Cortex of kidney (tissue), 1 donor: ENCODE measurements around the gene CMTM7.
"Not testable (repeated sequence)": the region's sequence is repeated elsewhere in the genome, so short reads cannot be mapped to it uniquely, and the experiment has no call there.

Experiments
- DNase-seq: peaks from one replicate; lab custom pipeline; 2025; lab: John Stamatoyannopoulos, UW

The CMTM7 gene

GRCh38 chr3:32460031-32460749 is 68.5 kb downstream of the CMTM7 start:
- no peak for DNase-seq

- not testable (repeated sequence) for DNase-seq
Measured at GRCh38 chr3:32460817-32461496, 69.3 kb downstream of the CMTM7 start.

GRCh38 chr3:32462191-32462986 is 70.7 kb downstream of the CMTM7 start:
- not testable (repeated sequence) for DNase-seq

DNA sequence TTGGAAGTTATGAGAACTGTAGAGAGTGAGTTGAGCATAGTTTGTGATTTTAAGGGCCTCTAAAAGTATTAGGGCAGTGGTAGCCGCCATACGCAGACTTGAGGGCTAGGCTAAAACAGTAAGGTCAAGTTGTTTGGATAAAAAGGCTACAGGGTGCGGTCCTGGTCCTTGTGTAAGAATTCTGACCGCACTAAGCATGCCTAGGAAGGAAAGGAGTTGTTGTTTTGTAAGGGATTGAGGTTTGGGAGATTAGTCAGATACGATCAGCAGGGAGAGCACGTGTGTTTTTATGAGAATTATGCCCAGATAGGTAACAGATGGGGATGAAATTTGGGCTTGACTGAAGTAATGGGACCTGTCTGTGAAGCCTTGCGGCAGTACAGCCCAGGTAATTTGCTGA is 71.8 kb downstream of the CMTM7 start:
- DNase-seq: not testable (repeated sequence)

DNA sequence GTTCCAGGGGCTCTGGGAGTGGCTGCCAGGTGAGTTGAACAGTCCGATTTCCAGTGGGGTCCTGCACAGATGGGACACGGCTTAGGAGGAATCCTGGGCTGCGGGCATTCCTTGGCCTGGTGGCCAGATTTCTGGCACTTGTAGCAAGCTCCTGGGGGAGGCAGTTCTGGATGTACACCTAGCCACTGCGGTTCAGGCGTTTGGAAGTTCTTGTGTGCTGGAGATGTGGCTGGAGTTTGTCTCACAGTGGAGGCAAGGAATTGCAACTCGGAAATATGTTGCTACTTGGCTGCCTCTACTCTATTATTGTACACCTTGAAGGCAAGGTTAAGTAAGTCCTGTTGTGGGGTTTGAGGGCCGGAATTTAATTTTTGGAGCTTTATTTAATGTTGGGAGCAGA is 73.1 kb downstream of the CMTM7 start:
- DNase-seq: not testable (repeated sequence)

DNA sequence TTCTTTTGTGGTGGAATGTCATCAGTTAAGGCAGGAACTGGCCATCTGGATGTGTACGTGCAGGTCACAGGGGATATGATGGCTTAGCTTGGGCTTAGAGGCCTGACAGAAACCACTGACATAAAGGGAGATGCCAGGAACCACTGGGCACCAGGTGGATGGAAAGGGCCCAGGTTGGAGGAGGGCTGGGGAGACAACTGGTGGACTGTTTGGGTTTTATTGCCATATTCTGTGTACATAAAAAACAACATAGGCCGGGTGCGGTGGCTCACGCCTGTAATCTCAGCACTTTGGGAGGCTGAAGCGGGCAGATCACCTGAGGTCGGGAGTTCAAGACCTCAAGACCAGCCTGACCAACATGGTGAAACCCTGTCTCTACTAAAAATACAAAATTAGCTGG is 75.2 kb downstream of the CMTM7 start:
- not testable (repeated sequence) for DNase-seq

DNA sequence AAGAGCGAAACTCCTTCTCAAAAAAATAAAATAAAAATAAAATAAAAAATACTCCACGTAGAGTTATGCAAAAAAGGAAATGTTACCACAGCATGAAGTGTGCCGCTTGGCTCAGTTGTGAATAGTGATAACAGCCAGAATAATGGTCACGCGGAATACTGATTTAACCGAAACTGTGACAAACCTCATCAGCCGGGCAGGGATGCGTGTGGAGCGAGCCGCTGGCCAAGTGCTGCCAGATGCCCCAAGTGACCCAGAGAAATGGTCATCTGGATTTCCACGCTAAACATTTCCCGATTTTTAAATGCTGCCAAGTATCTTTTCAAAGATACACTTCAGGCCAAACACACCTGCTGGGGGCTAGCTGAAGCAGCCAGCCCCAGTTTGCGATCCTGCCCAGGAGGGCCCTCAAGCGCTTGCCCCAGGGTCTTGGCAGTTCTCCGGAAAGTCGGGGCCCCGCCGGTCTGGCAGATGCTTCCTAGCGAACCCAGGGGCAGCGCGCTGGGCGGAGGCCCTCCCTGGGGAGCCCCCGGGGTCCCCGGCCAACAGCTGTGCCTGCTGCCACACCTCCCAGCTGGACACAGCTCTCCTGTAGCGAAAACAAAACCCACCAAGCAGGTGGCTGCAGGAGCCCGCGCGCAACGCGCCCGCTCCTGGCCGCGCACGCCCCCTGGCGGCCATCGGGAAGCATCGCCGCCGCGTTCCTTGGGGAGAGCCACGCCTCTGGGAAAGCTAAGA is 75.8 kb downstream of the CMTM7 start:
- DNase-seq: no peak

GRCh38 chr3:32469151-32469874 is 77.7 kb downstream of the CMTM7 start:
- no peak for DNase-seq

GRCh38 chr3:32470362-32470761 is 78.7 kb downstream of the CMTM7 start:
- no peak for DNase-seq

DNA sequence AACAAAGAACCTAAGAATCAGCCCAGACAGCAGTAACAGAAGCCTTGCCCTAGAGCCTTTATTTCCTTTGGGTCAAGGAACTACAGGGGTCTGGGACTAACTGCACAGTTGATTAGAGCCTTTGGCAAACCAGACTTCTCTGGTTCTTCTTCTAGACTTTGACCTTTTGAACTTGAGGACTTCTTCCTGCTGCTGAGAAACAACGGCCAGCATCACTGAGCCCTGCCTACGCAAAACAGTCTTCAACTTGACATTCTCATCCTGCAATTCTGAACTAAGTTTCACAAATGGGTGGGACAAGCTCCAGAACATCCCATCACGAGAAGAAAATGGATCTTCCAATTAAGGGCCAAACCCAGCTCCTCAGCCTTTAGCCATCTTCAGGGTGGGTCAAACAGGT is 79.6 kb downstream of the CMTM7 start:
- no peak for DNase-seq

GRCh38 chr3:32472151-32472550 is 80.5 kb downstream of the CMTM7 start:
- not testable (repeated sequence) for DNase-seq

- no peak for DNase-seq
Measured at GRCh38 chr3:32474201-32474600, 82.5 kb downstream of the CMTM7 start.

- no peak for DNase-seq
Measured at GRCh38 chr3:32480604-32481003, 89.0 kb downstream of the CMTM7 start.

DNA sequence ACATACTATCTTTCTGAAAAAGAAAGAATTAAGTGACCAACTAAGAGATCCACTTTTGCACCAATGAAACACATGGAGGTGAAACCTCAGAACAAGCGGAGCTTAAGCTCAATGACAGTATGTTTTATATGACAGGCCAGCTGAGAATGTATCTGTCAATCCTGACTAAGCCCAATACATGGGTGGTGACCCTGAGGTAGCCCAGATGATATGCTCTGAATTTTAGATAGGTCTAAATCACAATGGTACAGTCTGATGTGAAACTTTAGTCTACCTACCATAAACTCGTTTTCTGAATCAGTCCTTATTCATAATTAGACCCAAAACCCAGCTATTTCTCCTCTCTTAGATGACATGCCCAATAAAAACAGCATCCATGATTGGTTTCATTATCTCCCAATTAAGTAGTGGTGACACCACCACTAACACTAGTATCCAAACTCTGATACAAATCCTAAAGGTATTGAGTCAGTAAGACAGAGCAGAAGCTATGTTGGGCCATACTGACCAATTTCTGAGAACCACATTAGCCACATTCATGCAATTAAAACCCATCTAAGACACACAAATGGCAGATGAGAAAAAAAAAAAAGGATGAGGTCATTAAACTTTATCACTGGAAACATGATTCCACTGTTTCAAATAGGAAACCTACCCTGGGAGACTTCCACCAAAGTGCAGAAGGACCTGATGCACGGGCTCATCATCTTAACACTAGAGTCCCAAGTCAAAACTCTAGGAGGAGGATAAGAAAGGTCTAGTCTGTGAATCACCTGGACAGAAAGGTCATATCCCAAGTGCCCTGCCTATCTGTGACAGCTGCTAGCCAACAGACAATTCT is 90.4 kb downstream of the CMTM7 start:
- no peak for DNase-seq

DNA sequence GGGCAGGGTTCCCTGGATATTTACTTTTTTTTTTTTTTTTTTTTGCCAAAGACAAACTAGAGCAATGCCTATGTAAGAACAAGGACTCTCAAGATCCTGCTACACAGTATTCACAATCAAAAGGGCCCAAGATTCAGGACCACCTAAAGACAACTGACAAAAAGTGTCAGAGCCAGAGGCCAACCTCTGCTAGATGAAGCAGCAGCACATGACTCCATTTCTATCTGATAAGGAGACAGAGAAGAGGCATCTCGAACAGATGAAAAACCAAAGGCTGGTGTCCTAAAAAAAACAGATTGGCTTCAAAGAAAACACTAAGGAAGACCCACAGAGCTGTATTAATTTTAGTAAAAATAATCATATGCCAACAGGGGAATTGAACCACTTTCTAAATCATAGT is 91.0 kb downstream of the CMTM7 start:
- no peak for DNase-seq

DNA sequence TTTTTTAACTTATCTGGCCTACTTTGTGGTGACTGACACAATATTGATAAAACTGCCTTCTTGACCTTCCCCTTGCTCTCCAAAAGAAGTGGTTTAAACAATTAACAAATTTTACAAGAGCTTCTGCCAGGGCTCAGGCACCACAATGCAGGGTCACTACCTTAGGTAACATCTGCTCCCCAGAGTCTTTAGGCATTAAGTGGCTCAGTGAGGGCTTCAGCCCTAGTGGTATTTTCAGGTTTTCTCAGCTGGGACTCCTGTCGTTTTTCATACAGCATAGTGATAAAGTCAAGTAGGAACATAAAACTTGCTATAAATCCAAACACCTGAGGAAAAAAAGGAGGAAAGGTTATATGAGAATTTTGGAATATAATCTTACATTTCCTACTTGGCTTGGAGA is 92.1 kb downstream of the CMTM7 start:
- DNase-seq: no peak

- no peak for DNase-seq
Measured at GRCh38 chr3:32484436-32484835, 92.8 kb downstream of the CMTM7 start.

DNA sequence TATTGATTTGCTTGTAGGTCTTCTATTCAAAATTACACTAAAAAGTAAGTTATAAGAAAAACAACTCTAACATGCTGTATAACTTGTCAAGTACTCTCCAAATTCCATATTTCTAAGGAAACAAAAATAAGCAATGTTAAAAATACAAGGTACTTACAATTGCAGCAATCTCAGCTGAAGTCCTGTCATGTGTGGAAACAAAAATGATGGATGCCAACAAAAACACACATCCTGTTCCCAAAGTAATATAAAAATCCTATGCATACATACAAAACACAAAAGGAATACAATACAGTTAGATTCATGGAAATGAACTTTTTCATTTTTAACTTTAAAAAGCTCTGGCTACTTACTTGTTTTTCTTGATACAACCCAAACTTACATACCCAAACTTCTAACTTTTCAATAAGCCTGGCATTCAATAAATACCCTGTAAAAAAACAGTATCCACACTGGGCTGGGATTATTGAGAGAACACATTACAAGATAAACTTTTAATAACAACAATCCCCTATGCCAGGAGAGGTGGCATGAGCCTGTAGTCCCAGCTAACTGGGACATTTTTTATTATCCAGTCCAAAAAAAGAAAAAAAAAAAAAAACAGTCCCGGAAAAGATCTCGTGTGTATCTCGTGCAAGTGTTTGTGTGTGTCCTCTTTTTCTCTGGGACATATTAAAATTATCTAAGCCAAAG is 96.3 kb downstream of the CMTM7 start:
- DNase-seq: no peak

- DNase-seq: no peak
Measured at GRCh38 chr3:32488474-32489008, 96.9 kb downstream of the CMTM7 start.
